HS-5 (cell line): ENCODE results near the gene UBC.
A peak's percentile ranks its signal among the peaks of the same experiment; 100 is the strongest.
"Not testable (repeated sequence)": the region's sequence is repeated elsewhere in the genome, so short reads cannot be mapped to it uniquely, and the experiment has no call there.

Experiments used
- DNase-seq: peaks from one replicate; pipeline ENCODE4 v3.0.0-alpha.2; 2012; ENCODE audit warnings: low read depth

UBC gene

GRCh38 chr12:124915239-124916236 is 1.1 kb upstream of the UBC start:
- DNase-seq: no peak

- no peak for DNase-seq
These were observed 717 bp downstream of the UBC start for GRCh38 chr12:124913474-124914391.

GRCh38 chr12:124912529-124913287 is 1.7 kb downstream of the UBC start:
- DNase-seq: not testable (repeated sequence)

GRCh38 chr12:124911521-124911920 is 2.9 kb downstream of the UBC start:
- not testable (repeated sequence) for DNase-seq

- no peak for DNase-seq
These were observed 3.6 kb downstream of the UBC start for GRCh38 chr12:124910561-124911478.

- DNase-seq: no peak
These were observed 4.5 kb downstream of the UBC start for GRCh38 chr12:124909831-124910560.

- peak; percentile 82 for DNase-seq
These were observed 7.7 kb downstream of the UBC start for GRCh38 chr12:124906606-124907261.

GRCh38 chr12:124904306-124905098 is 9.9 kb downstream of the UBC start:
- peak; percentile 73 for DNase-seq

GRCh38 chr12:124902916-124903315 is 11.5 kb downstream of the UBC start:
- no peak for DNase-seq

GRCh38 chr12:124901003-124901402 is 13.4 kb downstream of the UBC start:
- DNase-seq: no peak

GRCh38 chr12:124900345-124900795 is 14.1 kb downstream of the UBC start:
- DNase-seq: not testable (repeated sequence)

GRCh38 chr12:124898923-124899294 is 15.5 kb downstream of the UBC start:
- no peak for DNase-seq

GRCh38 chr12:124898200-124898922 is 16.1 kb downstream of the UBC start:
- DNase-seq: no peak

- DNase-seq: no peak
These were observed 18.0 kb downstream of the UBC start for GRCh38 chr12:124896461-124896860.

GRCh38 chr12:124893792-124894516 is 20.5 kb downstream of the UBC start:
- no peak for DNase-seq

GRCh38 chr12:124888260-124888659 is 26.2 kb downstream of the UBC start:
- DNase-seq: no peak

- DNase-seq: not testable (repeated sequence)
These were observed 26.7 kb downstream of the UBC start for GRCh38 chr12:124887766-124888165.
